Endothelial cell of umbilical vein (primary cell): ENCODE data around the gene CKAP5. TPM values are rescaled to one million over a fixed set of nuclear protein-coding genes. Genes with fewer than 3 reads are reported as not detected.
"Not testable (repeated sequence)": the region's sequence is repeated elsewhere in the genome, so short reads cannot be mapped to it uniquely, and the experiment has no call there.

Source experiments
- BruUV-seq: library from RNA; stranded (reverse); fragments of 400-500 nt; replicated peaks from 2 replicates; lab custom pipeline; 2021; lab: Mats Ljungman, UMichigan
- CTCF ChIA-PET: fragments of 300-600, 350-600 bp; sonication (Branson Sonifier 250); formaldehyde crosslinking; loops from one replicate; lab custom pipeline; 2021; ENCODE audit warnings: antibody characterized with exemption, inconsistent platforms; lab: Charles Lee
- POLR2A ChIA-PET: fragments of 300-600, 350-600 bp; sonication (Branson Sonifier 250); formaldehyde crosslinking; loops from one replicate; lab custom pipeline; 2021; ENCODE audit warnings: antibody characterized with exemption, inconsistent platforms; lab: Charles Lee
- DNase-seq: peaks from one replicate; pipeline ENCODE4 v3.0.0-alpha.2; 2011; ENCODE audit warnings: low read depth, low spot score
- FAIRE-seq: peaks from 2 replicates; lab custom pipeline; 2011; peaks lifted over from hg19 to GRCh38; lab: Jason Lieb, UNC
- H2AFZ ChIP-seq: 2 replicates; pipeline ENCODE4 v1.6.0; 2012; ENCODE audit warnings: low read depth, low read length, control low read depth, inconsistent platforms
- H3K27ac ChIP-seq: 2 replicates; pipeline ENCODE4 v1.5.1; 2011; ENCODE audit warnings: low read depth, mild to moderate bottlenecking, control low read depth, low read length, moderate library complexity; ENCODE audit not compliant: insufficient read depth
- H3K27me3 ChIP-seq, 2 experiments: 2 replicates each; pipeline versions ENCODE4 v1.6.0 to v1.6.1; 2011; ENCODE audit warnings: low read length in 2 of 2, mixed read lengths in 1 of 2; ENCODE audit not compliant: control insufficient read depth in 2 of 2, insufficient read depth in 2 of 2
- H3K36me3 ChIP-seq, 2 experiments: 2 replicates in 1 of 2; 3 replicates in 1 of 2; pipeline ENCODE4 v1.5.1; 2011; ENCODE audit warnings: low read length in 2 of 2, mild to moderate bottlenecking in 1 of 2, moderate library complexity in 1 of 2; ENCODE audit not compliant: control insufficient read depth in 2 of 2, insufficient read depth in 2 of 2; ENCODE audit errors: extremely low read depth in 1 of 2
- H3K4me1 ChIP-seq: 3 replicates; pipeline ENCODE4 v1.5.1; 2011; ENCODE audit warnings: mild to moderate bottlenecking, low read length; ENCODE audit not compliant: control insufficient read depth, insufficient read depth; ENCODE audit errors: extremely low read depth
- H3K4me2 ChIP-seq: 2 replicates; pipeline ENCODE4 v1.6.1; 2011; ENCODE audit warnings: low read length, control low read depth, mixed read lengths; ENCODE audit not compliant: insufficient read depth
- H3K4me3 ChIP-seq, 3 experiments: fragments of 200-600 bp in 1 of 3; sonication (generic), shearing (Covaris generic) in 1 of 3; replicated peaks in 1 of 3; 2 replicates each; pipeline ENCODE4 v1.5.1; 2011 to 2016; ENCODE audit warnings: control low read depth in 3 of 3, low read length in 3 of 3, mild to moderate bottlenecking in 2 of 3, inconsistent platforms in 1 of 3, low read depth in 1 of 3, moderate library complexity in 1 of 3; ENCODE audit not compliant: insufficient read depth in 1 of 3
- H3K79me2 ChIP-seq: 2 replicates; pipeline ENCODE4 v1.6.0; 2012; ENCODE audit warnings: low read length, inconsistent platforms; ENCODE audit not compliant: control insufficient read depth, insufficient read depth
- H3K9ac ChIP-seq: replicated peaks from 2 replicates; pipeline ENCODE3; 2011; ENCODE audit warnings: low read length, control low read depth; ENCODE audit not compliant: insufficient read depth; ENCODE audit errors: extremely low read depth
- H3K9me1 ChIP-seq: replicated peaks from 3 replicates; pipeline ENCODE4 v1.6.0; 2011; ENCODE audit warnings: mild to moderate bottlenecking, low read length; ENCODE audit not compliant: control insufficient read depth, insufficient read depth; ENCODE audit errors: extremely low read depth
- H3K9me3 ChIP-seq: replicated peaks from 2 replicates; pipeline ENCODE4 v1.5.1; 2012; ENCODE audit warnings: low read length, inconsistent platforms; ENCODE audit not compliant: control insufficient read depth, insufficient read depth
- H4K20me1 ChIP-seq: replicated peaks from 2 replicates; pipeline ENCODE3; 2011; ENCODE audit warnings: mild to moderate bottlenecking, low read length; ENCODE audit not compliant: control insufficient read depth, insufficient read depth; ENCODE audit errors: extremely low read depth
- CTCF ChIP-seq, 2 donors: IDR thresholded peaks; 1 replicate in 1 of 2; 2 replicates in 1 of 2; pipeline ENCODE4 v1.5.1; 2011; ENCODE audit warnings: low read length in 2 of 2, mild to moderate bottlenecking in 2 of 2, moderate library complexity in 2 of 2, control low read depth in 1 of 2, inconsistent platforms in 1 of 2, low read depth in 1 of 2; ENCODE audit not compliant: insufficient read depth in 1 of 2; ENCODE audit errors: extremely low read depth in 1 of 2
- EZH2 ChIP-seq: IDR thresholded peaks from 2 replicates; pipeline ENCODE4 v1.6.1; 2012; ENCODE audit warnings: borderline replicate concordance, low read depth, mild to moderate bottlenecking, moderate library complexity, low read length, inconsistent platforms; ENCODE audit not compliant: severe bottlenecking
- GATA2 ChIP-seq: IDR thresholded peaks from 2 replicates; pipeline ENCODE4 v1.7.0; 2011; ENCODE audit warnings: low read depth, mild to moderate bottlenecking, moderate library complexity, mixed read lengths, low read length; ENCODE audit not compliant: insufficient read length, insufficient read depth
- MAX ChIP-seq: IDR thresholded peaks from 2 replicates; pipeline ENCODE4 v1.6.1; 2011; ENCODE audit not compliant: insufficient read depth, insufficient read length
- POLR2A ChIP-seq: IDR thresholded peaks from 2 replicates; pipeline ENCODE4 v1.6.1; 2012; ENCODE audit warnings: low read depth, mild to moderate bottlenecking, control low read depth, low read length
- dilution Hi-C: fragments of 300-500 bp; cut with MboI; formaldehyde crosslinking; loops from one replicate; pipeline ENCODE4 v1.15.0; 2019; ENCODE audit warnings: low sequenced_read_pairs; ENCODE audit not compliant: extremely low pct_ligation_motif_present
- intact Hi-C: fragments of 100-400 bp; cut with micrococcal nuclease; formaldehyde crosslinking; loops from one replicate; pipeline ENCODE4 v1.10.0; 2022
- polyA plus RNA-seq, 4 experiments: library from polyadenylated mRNA; depleted of rRNA in 3 of 4; stranded (reverse) in 3 of 4; unstranded in 1 of 4; fragments of >200 nt; gene quantifications; 2 replicates each; pipeline versions ENCODE4 v1.2.1 to v1.2.3, GENCODE V29; 2011 to 2012; ENCODE audit warnings: missing spikeins in 1 of 4
- total RNA-seq: library from RNA; stranded (reverse); gene quantifications from 2 replicates; pipeline ENCODE4 v1.2.3, GENCODE V29; 2021

Gene CKAP5
- total and polyA plus RNA-seq, 2 donors (not counting 3 experiments of a cell fraction or from before 2014, with no cell fraction given), result 47.4 to 138 TPM

- no peak overlapping the region for H3K27ac ChIP-seq
- no peaks in the 10 kb centered on the region for H3K9me3 ChIP-seq
- peaks cover 6% of the 10 kb centered on the region for H3K4me1 ChIP-seq
- H3K4me2 ChIP-seq, result no peak overlapping the region
- H3K4me3 ChIP-seq, result no peak overlapping the region
- H4K20me1 ChIP-seq, result no peaks in the 10 kb centered on the region
- intact Hi-C loops (no loop called here), dilution Hi-C loops (no loop called here)
- H3K79me2 ChIP-seq, result no peaks in the 10 kb centered on the region
- no peaks in the 10 kb centered on the region for H3K27me3 ChIP-seq
- TF ChIP-seq POLR2A, result no peak
- TF ChIP-seq EZH2, result no peak
- no peak for TF ChIP-seq CTCF (IDR thresholded peaks at IDR 0.05; ENCODE audit: extremely low read depth in 1 of 2, insufficient read depth in 1 of 2, low read depth in 1 of 2, low read length in 2 of 2)
- TF ChIP-seq GATA2, result no peak
- TF ChIP-seq MAX, result no peak
- H3K36me3 ChIP-seq, result no peaks in the 10 kb centered on the region
- CTCF ChIA-PET, result no interaction called here
- POLR2A ChIA-PET, result no interaction called here
- no peak overlapping the region for H3K9ac ChIP-seq
- DNase-seq (no peak), FAIRE-seq (peak; percentile 43)
- BruUV-seq, result no TSS peak
- H3K9me1 ChIP-seq, result no peaks in the 10 kb centered on the region
- H2AFZ ChIP-seq, result peak overlapping the region; percentile 19
Observed at GRCh38 chr11:46718155-46719019, 127.7 kb downstream of the CKAP5 start.

- intact Hi-C loops, dilution Hi-C loops, H3K27me3 ChIP-seq, DNase-seq, H3K4me2 ChIP-seq, H3K79me2 ChIP-seq, FAIRE-seq, BruUV-seq, H3K36me3 ChIP-seq, H3K9ac ChIP-seq, H3K9me3 ChIP-seq, H2AFZ ChIP-seq, POLR2A ChIA-PET, H3K9me1 ChIP-seq, H4K20me1 ChIP-seq, H3K27ac ChIP-seq, H3K4me1 ChIP-seq, H3K4me3 ChIP-seq, CTCF ChIA-PET: not testable (repeated sequence)
Observed at GRCh38 chr11:46717825-46718154, 128.3 kb downstream of the CKAP5 start.
